Prostate gland (tissue), 2 donors: ENCODE measurements around the gene GAN. TPM values are rescaled to one million over a fixed set of nuclear protein-coding genes. Genes with fewer than 3 reads are reported as not detected.

Experiments
- DNase-seq: peaks from one replicate; pipeline ENCODE4 v3.0.0-alpha.2; 2019; ENCODE audit warnings: low spot score
- H3K27ac ChIP-seq, 2 donors: fragments of 200-600 bp; sonication (generic); 2 replicates each; pipeline ENCODE4 v1.5.1; 2017 to 2019
- H3K27me3 ChIP-seq: fragments of 200-600 bp; sonication (generic); replicated peaks from 2 replicates; pipeline ENCODE4 v1.5.1; 2019; ENCODE audit not compliant: insufficient read depth
- H3K36me3 ChIP-seq, 2 donors: fragments of 200-600 bp; sonication (generic); 1 replicate in 1 of 2; 2 replicates in 1 of 2; pipeline versions ENCODE4 v1.5.1 to v1.8.1; 2017 to 2019
- H3K4me1 ChIP-seq: fragments of 200-600 bp; sonication (generic); replicated peaks from 2 replicates; pipeline ENCODE4 v1.5.1; 2019
- H3K4me3 ChIP-seq, 2 donors: fragments of 200-600 bp; sonication (generic); 2 replicates each; pipeline ENCODE4 v1.5.1; 2017 to 2019
- H3K9me3 ChIP-seq: fragments of 200-600 bp; sonication (generic); 2 replicates; pipeline ENCODE4 v1.5.1; 2017
- CTCF ChIP-seq, 4 experiments: fragments of 200-600 bp in 2 of 4; fragments of 450-650 bp in 2 of 4; sonication (generic) in 2 of 4; IDR thresholded peaks; 1 replicate in 3 of 4; 2 replicates in 1 of 4; pipeline ENCODE4 v1.5.1; 2016 to 2019; ENCODE audit warnings: antibody characterized with exemption in 4 of 4, mild to moderate bottlenecking in 2 of 4, moderate library complexity in 2 of 4
- POLR2A ChIP-seq: fragments of 450-650 bp; IDR thresholded peaks from one replicate; pipeline ENCODE4 v1.6.1; 2016; ENCODE audit warnings: antibody characterized with exemption, mild to moderate bottlenecking
- POLR2AphosphoS5 ChIP-seq: sonication (generic); formaldehyde crosslinking; IDR thresholded peaks from one replicate; pipeline ENCODE4 v1.6.1; 2017; ENCODE audit warnings: antibody characterized with exemption
- WGBS: methylation state at CpG from one replicate; pipeline ENCODE4 v1.1.5; 2018; 5-methylcytosine and 5-hydroxymethylcytosine counted together
- intact Hi-C: fragments of 100-400 bp; cut with DNase I; formaldehyde crosslinking; loops from one replicate; pipeline ENCODE4 v1.14.2; 2022
- total RNA-seq, 2 donors: library from RNA; depleted of rRNA; stranded (reverse); fragments of >200 nt; gene quantifications; one replicate each; pipeline ENCODE4 v1.1.0, GENCODE V29; 2016

GAN gene
- total RNA-seq, 2 donors from 2014 or later, result 8.2 to 10.1 TPM

DNA sequence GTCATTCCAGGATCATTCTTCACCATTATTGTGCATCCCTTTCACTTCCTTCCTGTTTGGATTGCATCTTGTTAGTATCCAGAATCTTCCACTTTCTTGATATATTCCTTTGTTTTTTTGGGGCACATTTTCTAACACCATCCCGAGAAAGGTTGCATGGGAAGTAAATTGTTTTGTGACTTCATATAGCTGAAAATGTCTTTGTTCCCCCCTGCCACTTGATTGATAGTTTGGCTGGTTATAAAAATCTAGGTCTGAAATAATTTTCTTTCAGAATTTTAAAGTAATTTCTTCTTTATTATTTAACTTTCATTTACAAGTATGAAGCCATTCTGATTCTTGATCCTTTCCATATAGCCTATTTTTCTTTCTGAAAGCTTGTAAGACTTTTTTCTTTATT lies 32.7 kb downstream of the GAN start:
- Histone ChIP-seq H3K27me3 (no peaks in the 10 kb centered on the region), H3K4me1 (peaks cover 2% of the 10 kb centered on the region), H3K27ac (no peak overlapping the region), H3K36me3 (no peaks in the 10 kb centered on the region), H3K4me3 (no peak overlapping the region), H3K9me3 (no peaks in the 10 kb centered on the region)
- 97% methylated on average over 1 of the region's 1 CpG for WGBS
- no peak for DNase-seq
- intact Hi-C loops, result no loop called here
- TF ChIP-seq CTCF (IDR thresholded peaks at IDR 0.05) (no peak), POLR2AphosphoS5 (no peak), POLR2A (no peak)

DNA sequence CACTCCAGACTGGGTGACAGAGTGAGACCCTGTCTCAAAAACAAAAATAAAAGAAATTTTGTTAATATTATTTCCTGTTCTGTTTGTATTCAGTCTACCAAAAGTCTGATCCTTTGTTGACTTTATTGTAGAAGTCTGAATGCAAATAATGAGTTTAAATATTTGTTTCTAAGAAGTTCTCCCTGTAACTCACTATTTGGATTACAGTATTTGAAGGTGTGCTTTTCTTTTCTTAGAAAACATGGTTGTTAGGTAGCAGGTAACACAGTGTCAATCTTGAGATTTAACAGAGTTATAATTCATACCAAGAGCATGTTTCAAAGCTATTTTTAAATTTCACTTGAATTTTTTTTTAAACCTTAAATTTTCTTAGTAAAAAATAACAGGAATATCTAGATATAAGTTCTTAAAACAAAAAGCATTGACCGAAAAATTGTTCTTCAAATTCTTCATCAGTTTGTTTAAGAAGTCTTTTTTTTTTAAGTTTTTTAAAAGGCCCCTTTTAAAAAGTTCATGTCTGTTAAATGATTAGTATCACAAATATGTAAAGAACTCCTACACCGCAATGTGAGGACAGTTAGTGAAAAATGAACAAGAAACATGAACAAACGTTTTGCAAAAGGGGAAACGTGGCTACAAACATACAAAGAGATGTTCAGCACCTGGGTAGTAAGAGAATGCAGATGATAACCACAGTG lies 35.0 kb downstream of the GAN start:
- H3K9me3 ChIP-seq, result no peaks in the 10 kb centered on the region
- no peak overlapping the region for H3K4me3 ChIP-seq
- WGBS, result 77% methylated on average over 4 of the region's 4 CpGs
- peak overlapping the region in 1 of 2 donors; percentile 77 for H3K27ac ChIP-seq
- intact Hi-C loops, result no loop called here
- no peaks in the 10 kb centered on the region for H3K27me3 ChIP-seq
- no peaks in the 10 kb centered on the region for H3K36me3 ChIP-seq
- DNase-seq, result no peak
- TF ChIP-seq CTCF (IDR thresholded peaks at IDR 0.05) (no peak), POLR2AphosphoS5 (peak; percentile 51), POLR2A (no peak)
- peaks cover 2% of the 10 kb centered on the region for H3K4me1 ChIP-seq

DNA sequence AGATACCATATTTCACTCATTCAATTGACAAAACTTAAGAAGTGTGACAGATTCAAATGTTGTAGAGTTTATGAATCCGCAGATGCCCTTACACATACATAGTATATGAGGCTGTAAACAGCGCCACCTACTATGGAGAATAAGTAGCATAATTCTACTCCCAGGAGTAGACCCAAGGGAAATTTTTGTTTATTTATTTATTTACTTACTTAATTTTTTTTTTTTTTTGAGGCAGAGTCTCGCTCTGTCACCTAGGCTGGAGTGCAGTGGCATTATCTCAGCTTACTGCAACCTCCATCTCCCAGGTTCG lies 35.5 kb downstream of the GAN start:
- DNase-seq, result no peak
- H3K27ac ChIP-seq, result no peak overlapping the region
- no peak overlapping the region for H3K4me3 ChIP-seq
- H3K36me3 ChIP-seq, result no peaks in the 10 kb centered on the region
- WGBS, result 96% methylated on average over 4 of the region's 4 CpGs
- no peak for TF ChIP-seq POLR2AphosphoS5
- TF ChIP-seq POLR2A, result no peak
- TF ChIP-seq CTCF (IDR thresholded peaks at IDR 0.05), result no peak
- H3K4me1 ChIP-seq, result peaks cover 2% of the 10 kb centered on the region
- intact Hi-C loops, result no loop called here
- no peaks in the 10 kb centered on the region for H3K9me3 ChIP-seq
- H3K27me3 ChIP-seq, result no peaks in the 10 kb centered on the region

DNA sequence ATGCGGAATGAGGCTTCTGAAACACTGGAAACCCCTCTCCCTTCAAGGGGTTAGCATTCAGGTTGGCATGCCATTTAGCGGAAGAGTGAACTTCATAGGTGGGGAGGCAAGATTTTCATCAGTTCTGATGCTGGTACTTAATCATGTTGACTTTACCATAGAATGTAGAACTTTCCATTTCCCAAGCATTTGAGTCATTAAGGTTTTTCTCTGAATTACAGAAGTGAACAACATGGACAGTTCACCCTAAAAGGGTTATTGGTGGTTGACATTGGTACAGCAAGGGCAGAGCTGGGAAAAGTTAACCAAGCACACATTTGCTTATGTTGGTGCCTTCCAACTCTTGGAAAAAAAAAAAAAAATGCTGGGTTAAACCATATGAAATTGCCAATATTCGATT lies 39.1 kb downstream of the GAN start:
- H3K27ac ChIP-seq, result no peak overlapping the region
- H3K9me3 ChIP-seq, result no peaks in the 10 kb centered on the region
- no peaks in the 10 kb centered on the region for H3K27me3 ChIP-seq
- DNase-seq, result no peak
- intact Hi-C loops, result no loop called here
- H3K4me3 ChIP-seq, result no peak overlapping the region
- TF ChIP-seq POLR2A (no peak), CTCF (IDR thresholded peaks at IDR 0.05) (no peak), POLR2AphosphoS5 (no peak)
- WGBS, result 95% methylated on average over 3 of the region's 3 CpGs
- no peaks in the 10 kb centered on the region for H3K4me1 ChIP-seq
- no peaks in the 10 kb centered on the region for H3K36me3 ChIP-seq

DNA sequence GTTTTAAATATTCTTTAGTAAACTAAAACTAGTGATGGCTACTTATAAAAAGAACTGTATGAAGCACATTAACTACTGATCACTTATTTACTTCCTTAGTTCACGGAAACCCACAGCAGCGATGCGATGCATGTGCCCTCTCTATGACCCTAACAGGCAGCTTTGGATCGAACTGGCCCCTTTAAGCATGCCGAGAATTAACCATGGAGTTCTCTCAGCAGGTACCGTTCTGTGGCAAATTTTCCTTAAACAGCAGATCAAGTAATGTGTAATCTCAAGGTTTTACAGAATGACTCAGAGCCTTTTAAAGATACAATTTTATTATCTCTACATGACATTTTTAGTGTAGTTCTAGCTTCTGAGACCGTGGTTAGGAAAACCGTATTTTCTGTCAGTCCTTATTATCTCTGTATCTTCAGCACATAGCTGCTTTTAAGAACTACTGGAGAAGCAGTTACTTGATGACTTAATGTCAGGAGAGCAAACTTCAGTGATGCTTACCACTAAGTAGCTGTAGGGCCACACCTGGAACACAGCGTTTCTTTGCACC lies 43.0 kb downstream of the GAN start:
- no peaks in the 10 kb centered on the region for H3K4me1 ChIP-seq
- DNase-seq, result no peak
- H3K27me3 ChIP-seq, result no peaks in the 10 kb centered on the region
- TF ChIP-seq POLR2A, result no peak
- TF ChIP-seq CTCF (IDR thresholded peaks at IDR 0.05), result no peak
- no peak for TF ChIP-seq POLR2AphosphoS5
- H3K9me3 ChIP-seq, result no peaks in the 10 kb centered on the region
- no peak overlapping the region for H3K4me3 ChIP-seq
- H3K36me3 ChIP-seq, result peaks cover 0 to 4% of the 10 kb centered on the region in 2 donors
- no peak overlapping the region for H3K27ac ChIP-seq
- WGBS, result 77% methylated on average over 9 of the region's 9 CpGs
- intact Hi-C loops, result no loop called here
